Renal pelvis (tissue), 4 donors: Measurements from ENCODE around the gene RAVER1. TPM values are rescaled to one million over a fixed set of nuclear protein-coding genes. Genes with fewer than 3 reads are reported as not detected.
"Not testable (repeated sequence)": the region's sequence is repeated elsewhere in the genome, so short reads cannot be mapped to it uniquely, and the experiment has no call there.

Experiments used
- DNase-seq: peaks from one replicate; pipeline ENCODE4 v3.0.0-alpha.2; 2013
- polyA plus RNA-seq, 3 donors: library from polyadenylated mRNA; unstranded; fragments of 120-200 nt; gene quantifications; one replicate each; pipeline ENCODE4 v1.2.1, GENCODE V29; 2013; ENCODE audit not compliant: insufficient read length in 3 of 3

RAVER1 gene
- polyA plus RNA-seq, 3 donors: 31.9 to 43.4 (median 37.1) TPM

GRCh38 chr19:10352764-10353671 is 19.7 kb upstream of the RAVER1 start:
- peak; percentile 65 for DNase-seq

DNA sequence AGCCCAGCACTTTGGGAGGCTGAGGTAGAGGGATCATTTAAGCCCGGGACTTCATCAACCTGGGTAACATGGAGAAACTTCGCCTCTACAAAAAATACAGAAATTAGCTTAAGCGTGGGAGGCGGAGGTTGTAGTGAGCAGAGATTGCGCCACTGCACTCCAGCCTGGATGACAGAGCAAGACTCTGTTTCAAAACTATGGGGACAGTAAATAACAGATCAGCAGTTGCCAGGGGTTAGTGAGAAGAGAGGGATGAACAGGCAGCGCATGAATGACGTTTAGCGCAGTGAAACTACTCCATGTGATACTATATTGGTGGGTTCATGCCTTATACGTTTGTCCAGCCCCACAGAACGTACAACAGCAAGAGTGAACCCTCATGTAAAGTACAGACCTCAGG is 13.2 kb upstream of the RAVER1 start:
- no peak for DNase-seq

DNA sequence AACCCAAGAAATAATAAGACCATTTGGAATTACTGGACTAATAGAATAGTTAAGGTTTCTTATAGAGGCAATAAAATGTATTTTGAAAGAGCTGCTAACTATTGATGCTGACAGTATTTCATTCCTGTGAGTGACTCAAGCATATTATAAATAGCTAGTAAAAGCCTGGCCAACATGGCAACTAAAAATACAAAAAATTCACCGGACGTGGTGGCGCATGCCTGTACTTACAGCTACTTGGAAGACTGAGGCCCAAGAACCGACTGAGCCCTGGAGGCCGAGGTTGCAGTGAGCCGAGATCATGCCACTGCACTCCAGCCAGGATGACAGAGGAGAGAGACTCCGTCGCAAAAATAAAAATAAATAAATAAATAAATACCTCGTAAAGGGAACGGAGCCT is 11.5 kb upstream of the RAVER1 start:
- no peak for DNase-seq

DNA sequence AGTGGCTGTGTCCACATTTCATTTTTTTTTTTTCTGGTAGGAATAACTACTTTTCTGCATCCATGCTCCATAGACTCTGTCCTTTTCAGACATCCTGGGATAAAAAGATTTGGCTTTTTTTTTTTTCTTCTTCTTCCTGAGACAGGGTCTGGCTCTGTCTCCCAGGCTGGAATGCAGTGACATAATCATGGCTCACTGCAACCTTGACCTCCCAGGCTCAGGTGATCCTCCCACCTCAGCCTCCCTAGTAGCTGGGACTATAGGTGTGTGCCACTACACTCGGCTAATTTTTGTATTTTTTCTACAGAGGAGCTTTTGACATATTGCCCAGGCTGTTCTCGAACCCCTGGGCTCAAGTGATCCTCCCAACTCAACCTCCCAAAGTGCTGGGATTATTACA is 10.2 kb upstream of the RAVER1 start:
- DNase-seq: no peak

GRCh38 chr19:10339977-10340376 is 6.6 kb upstream of the RAVER1 start:
- DNase-seq: no peak

GRCh38 chr19:10339380-10339960 is 6.1 kb upstream of the RAVER1 start, which contains the start of gene ICAM3:
ICAM3 (minus strand) TSS chr19:10339624; CDS start chr19:10339614, 10 bp downstream.
- no peak for DNase-seq

DNA sequence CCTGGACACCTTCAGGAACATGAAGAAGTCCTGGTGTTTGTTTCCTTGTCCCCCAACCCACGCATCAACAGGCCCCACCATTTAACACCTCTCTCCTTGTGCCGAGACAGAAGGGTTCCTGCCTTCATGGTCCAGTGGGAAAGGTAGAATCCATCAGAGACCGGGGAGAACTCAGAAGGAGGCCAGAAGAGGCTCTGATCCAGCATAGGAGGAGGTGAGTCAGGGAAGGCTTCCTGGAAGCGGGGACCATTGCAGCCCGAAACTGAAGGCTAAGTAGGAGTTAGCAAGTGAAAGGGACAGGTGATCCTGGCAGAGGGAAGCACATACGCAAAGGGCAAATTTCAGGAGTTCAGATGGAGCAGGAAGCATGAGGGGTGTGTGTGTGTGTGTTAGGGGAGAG is 5.6 kb upstream of the RAVER1 start:
- DNase-seq: no peak

DNA sequence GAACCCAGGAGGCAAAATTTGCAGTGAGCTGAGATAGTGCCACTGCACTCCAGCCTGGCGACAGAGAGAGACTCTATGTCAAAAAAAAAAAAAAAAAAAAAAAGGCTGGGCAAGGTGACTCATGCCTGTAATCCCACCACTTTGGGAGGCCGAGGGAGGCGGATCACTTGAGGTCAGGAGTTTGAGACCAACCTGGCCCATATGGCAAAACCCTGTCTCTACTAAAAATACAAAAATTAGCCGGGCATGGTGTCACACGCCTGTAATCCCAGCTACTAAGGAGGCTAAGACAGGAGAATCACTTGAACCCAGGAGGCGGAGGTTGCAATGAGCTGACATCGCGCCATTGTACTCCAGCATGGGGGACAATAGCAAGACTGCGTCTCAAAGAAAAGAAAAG is 3.4 kb upstream of the RAVER1 start:
- DNase-seq: not testable (repeated sequence)

GRCh38 chr19:10335352-10335985 is 2.1 kb upstream of the RAVER1 start:
- no peak for DNase-seq

DNA sequence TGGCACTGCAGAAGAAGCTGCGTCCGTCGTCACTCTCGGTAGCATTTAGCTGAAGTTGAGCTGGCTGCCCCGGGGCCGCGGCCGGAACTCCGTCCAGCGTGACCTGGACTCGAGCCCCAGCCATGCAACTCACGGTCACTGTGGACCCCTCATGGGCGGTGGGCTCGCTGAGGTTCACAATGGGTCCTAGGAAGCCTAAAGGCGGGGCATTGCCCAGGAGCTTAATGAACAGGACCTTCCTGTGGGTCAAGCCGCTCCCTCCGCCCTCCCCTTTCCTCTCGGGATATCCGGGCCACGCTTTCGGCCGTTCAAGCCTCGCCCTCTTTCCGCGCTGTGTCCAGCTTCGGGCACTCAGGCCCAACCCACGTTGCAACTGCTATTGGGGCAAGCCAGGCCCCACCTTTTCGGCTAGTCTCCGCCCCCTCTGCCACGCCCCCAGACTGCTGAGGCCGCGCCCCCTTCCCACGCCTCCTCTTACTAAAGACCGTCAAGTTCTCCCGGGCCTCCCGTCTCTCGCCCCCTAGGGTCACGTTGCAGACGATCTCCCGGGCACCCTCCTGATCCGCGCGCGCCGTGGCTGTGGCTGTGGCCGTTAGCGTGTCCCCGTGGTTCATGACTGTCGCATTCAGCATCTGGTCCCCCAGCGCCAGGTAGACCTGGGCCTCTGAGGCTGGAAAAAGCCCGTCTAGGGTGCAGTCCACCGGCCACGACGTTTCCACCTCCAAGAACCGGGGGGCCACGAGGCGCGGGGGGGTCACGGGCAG is 1.4 kb upstream of the RAVER1 start:
- peak; percentile 85 for DNase-seq

DNA sequence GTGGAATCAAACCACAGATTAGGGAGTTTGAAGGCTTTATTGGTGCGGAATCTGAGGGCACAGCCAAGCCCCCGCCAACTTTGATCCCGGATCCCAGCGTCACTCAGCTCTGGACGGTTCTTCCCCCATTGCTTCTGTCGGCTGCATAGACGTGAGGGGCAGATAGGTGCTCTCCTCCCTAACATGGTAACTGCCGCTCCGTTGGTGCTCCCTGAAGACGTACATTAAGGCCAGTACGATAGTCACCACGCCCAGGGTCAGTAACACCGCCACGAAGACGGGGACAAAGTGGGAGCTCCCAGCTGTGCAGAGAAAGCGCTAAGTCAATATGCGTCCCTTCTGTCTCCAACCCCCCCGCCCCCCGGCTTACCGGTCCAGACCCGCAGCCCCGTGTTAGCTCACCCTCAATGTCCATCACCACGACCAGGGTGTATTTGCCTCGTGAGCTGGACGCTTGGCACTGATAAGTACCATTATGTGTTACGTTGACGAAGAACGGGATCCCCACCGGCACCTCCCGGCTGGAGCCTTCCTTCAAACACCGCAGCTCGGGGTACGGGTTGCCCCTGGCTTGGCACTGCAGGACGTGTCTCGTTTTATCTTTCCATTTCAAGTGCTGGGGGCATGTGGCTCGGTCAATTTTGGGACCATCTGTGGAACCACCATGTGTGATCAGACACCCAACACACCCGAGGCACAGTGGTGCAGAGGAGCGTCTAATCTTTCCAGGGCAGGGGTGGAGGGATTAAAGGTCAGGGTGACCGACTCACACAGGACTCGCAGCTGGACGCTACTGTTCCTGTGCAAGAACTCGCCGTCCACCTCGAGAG is 644 bp upstream of the RAVER1 start:
- DNase-seq: peak; percentile 4

- no peak for DNase-seq
Measured at GRCh38 chr19:10332158-10332964, 968 bp downstream of the RAVER1 start.

- DNase-seq: no peak
Measured at GRCh38 chr19:10329555-10329954, 3.8 kb downstream of the RAVER1 start.

DNA sequence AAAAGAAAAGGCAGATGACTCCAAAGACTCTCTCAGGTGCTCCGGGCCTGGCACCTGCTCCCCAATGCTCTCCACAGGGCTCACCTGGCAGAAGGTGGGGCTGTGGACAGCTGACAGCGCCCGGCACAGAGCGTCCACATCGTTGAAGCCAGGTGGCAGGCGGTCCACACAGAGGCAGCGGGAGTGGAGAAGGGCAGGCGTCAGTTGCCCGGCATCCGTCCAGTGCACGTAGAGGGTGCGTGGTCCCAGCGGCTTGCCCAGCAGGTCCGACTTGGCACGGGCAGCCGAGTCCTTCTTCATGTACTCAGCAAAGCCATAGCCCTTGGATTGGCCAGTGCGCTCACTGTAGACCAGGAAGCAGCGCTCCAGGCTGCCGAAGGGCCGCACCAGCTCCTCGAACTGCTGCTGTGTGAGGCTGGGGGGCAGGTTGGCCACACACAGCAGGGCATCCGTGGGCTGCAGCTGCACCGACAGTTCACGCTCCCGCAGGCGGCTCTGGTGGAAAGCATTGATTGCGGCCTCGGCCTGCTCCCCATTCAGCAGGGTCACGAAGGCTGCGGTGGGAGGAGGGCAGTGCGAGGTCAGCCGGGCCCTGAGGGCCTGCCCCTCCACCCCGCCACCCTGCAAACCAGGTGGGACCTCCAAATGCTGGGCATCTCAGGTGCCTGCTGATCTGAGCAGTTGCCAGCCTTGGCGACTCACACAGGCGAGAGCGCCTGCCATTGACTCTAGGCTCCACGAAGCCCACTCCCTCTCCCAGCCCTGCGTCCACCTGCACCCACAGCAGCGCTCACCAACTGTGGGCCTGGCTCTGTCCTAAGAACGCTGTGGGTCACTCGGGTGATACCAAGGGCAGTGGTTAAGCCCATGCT is 4.5 kb downstream of the RAVER1 start:
- no peak for DNase-seq

GRCh38 chr19:10327793-10328192 is 5.5 kb downstream of the RAVER1 start:
- DNase-seq: no peak

DNA sequence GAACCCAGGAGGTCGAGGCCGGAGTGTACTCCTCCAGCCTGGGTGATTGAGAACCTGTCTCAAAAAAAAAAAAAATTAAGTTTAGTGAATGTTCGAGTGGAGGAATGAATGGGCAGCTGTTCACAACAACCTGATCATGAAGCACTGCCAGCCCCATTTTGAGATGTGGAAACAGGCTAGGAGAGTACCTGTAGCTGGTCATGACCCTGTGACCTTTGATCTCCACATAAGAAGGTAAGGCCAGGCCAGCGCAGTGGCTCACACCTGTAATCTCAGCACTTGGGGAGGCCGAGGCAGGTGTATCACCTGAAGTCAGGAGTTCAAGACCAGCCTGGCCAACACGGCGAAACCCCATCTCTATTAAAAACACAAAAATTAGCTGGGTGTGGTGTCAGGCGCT is 7.6 kb downstream of the RAVER1 start:
- no peak for DNase-seq

DNA sequence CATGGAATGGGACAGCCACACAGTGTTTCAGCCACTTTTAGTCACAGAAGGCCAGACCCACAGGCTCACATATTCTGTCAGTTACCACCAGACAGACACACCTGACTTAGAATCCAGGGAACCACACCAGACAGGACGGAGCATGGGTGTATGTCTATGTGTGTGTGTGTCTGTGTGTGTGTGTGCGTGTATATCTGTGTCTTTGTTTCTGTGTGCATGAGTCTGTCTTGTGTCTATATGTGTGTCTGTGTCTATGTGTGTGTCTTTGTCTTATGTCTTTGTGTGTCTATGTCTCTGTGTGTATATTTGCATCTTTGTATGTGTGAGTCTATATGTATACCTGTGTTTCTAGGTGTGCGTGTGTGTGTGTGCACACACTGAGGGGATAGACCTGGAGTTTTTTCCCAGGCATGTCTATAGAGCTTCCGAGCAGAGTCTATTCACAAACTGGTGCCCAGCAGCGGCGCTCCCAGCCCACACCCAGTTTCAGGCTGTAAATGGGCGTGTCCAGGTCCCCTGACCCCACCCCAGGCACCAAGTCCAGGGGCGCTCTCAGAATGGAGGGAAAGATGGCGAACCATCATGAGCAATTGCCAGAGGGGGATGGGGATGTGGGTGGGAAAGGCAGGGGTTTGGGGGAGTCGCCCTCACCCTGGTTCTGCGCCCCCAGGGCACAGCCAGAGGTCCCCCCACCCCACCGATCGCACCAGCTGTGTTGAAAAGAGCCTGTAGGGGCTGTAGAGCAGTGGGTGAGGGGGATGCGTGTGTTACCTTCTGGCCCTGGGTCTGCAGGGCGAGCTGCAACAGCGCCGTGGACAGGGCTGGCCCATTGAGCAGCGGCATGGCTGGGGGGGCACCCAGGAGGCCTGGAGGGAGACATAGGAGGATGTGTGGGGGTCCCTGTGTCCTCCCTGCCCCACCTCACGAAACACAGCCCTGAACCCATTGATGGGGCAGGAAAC is 11.2 kb downstream of the RAVER1 start:
- no peak for DNase-seq

DNA sequence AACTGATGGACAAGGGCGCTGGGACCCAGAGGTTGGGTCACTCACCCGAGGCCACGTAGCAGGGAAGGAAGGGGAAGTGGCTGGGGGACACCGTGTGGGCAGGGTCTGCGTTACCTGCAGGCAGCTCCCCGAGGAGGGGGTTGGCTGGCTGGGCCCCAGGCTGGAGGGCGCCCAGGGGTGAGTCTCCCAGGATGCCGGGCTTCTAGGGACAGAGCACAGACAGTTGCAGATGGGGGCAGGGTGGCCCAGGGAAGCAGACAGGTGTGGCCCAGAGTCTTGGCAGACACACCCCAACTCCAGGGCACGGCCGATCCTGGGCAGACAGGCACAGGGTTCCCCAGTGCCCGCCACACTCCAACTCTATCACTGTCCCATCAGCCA is 11.9 kb downstream of the RAVER1 start:
- DNase-seq: no peak
